SK-N-SH (cell line): ENCODE data around the gene TMEM123. TPM values are rescaled to one million over a fixed set of nuclear protein-coding genes. Genes with fewer than 3 reads are reported as not detected.

ENCODE experiments used
- CTCF ChIA-PET: fragments of 300-600, 350-600 bp; formaldehyde crosslinking; extraction: SDS; loops from one replicate; lab custom pipeline; 2021; lab: Yijun Ruan, JAX
- POLR2A ChIA-PET: fragments of 350-600 bp; sonication (Branson Sonifier 250); formaldehyde crosslinking; extraction: SDS; loops from one replicate; lab custom pipeline; 2020; ENCODE audit warnings: antibody characterized with exemption, inconsistent platforms; lab: Yijun Ruan, JAX
- DNase-seq: peaks from one replicate; pipeline ENCODE4 v3.0.0; 2012
- H2AFZ ChIP-seq: fragments of 200-600 bp; sonication (generic); 2 replicates; pipeline ENCODE4 v1.8.1; 2016; ENCODE audit warnings: antibody characterized with exemption, mild to moderate bottlenecking, low read depth
- H3F3A ChIP-seq: fragments of 200-600 bp; sonication (generic); replicated peaks from 2 replicates; pipeline ENCODE3; 2016; ENCODE audit warnings: antibody characterized with exemption, mild to moderate bottlenecking; ENCODE audit not compliant: insufficient read depth
- H3K27ac ChIP-seq, 2 experiments: fragments of 200-500 bp in 1 of 2; fragments of 200-600 bp in 1 of 2; sonication (Bioruptor generic) in 1 of 2; sonication (generic), shearing (Covaris generic) in 1 of 2; 2 replicates each; pipeline versions ENCODE4 v1.5.1 to v1.6.1; 2014 to 2016; ENCODE audit warnings: low read depth in 2 of 2, inconsistent platforms in 1 of 2, low read length in 1 of 2, mild to moderate bottlenecking in 1 of 2, mixed read lengths in 1 of 2
- H3K27me3 ChIP-seq: fragments of 200-600 bp; sonication (generic), shearing (Covaris generic); 2 replicates; pipeline ENCODE4 v1.6.1; 2016; ENCODE audit warnings: mixed run types; ENCODE audit not compliant: insufficient read depth
- H3K36me3 ChIP-seq, 2 experiments: fragments of 200-500 bp in 1 of 2; fragments of 200-600 bp in 1 of 2; sonication (Bioruptor generic) in 1 of 2; sonication (generic) in 1 of 2; replicated peaks in 1 of 2; 2 replicates each; pipeline versions ENCODE3 to v1.5.1; 2014 to 2016; ENCODE audit warnings: low read length in 1 of 2, mild to moderate bottlenecking in 1 of 2; ENCODE audit not compliant: insufficient read depth in 2 of 2, control insufficient read depth in 1 of 2
- H3K4me1 ChIP-seq, 2 experiments: fragments of 200-500 bp in 1 of 2; fragments of 200-600 bp in 1 of 2; sonication (Bioruptor generic) in 1 of 2; sonication (generic), shearing (Covaris generic) in 1 of 2; 2 replicates each; pipeline versions ENCODE4 v1.5.1 to v1.6.1; 2014 to 2016; ENCODE audit warnings: low read depth in 1 of 2, low read length in 1 of 2, mixed run types in 1 of 2; ENCODE audit not compliant: insufficient read depth in 2 of 2, control insufficient read depth in 1 of 2
- H3K4me2 ChIP-seq: fragments of 200-600 bp; sonication (generic), shearing (Covaris generic); 2 replicates; pipeline ENCODE4 v1.6.1; 2017; ENCODE audit warnings: mixed run types
- H3K4me3 ChIP-seq, 2 experiments: fragments of 200-500 bp in 1 of 2; fragments of 200-600 bp in 1 of 2; sonication (Bioruptor generic) in 1 of 2; sonication (generic), shearing (Covaris generic) in 1 of 2; 2 replicates each; pipeline versions ENCODE4 v1.5.1 to v1.8.1; 2014 to 2016; ENCODE audit warnings: low read depth in 2 of 2, inconsistent platforms in 1 of 2, low read length in 1 of 2, mild to moderate bottlenecking in 1 of 2, mixed read lengths in 1 of 2, moderate library complexity in 1 of 2
- H3K79me2 ChIP-seq: fragments of 200-600 bp; sonication (generic); 2 replicates; pipeline ENCODE4 v1.8.1; 2017; ENCODE audit warnings: mild to moderate bottlenecking; ENCODE audit not compliant: insufficient read depth
- H3K9ac ChIP-seq: fragments of 200-600 bp; sonication (generic); 2 replicates; pipeline ENCODE4 v1.6.1; 2017; ENCODE audit warnings: mixed run types
- H3K9me2 ChIP-seq: fragments of 200-600 bp; sonication (generic); 2 replicates; pipeline ENCODE4 v1.6.1; 2017; ENCODE audit warnings: mixed run types
- H3K9me3 ChIP-seq: fragments of 200-600 bp; sonication (generic); 2 replicates; pipeline ENCODE4 v1.6.1; 2017; ENCODE audit warnings: mixed run types, mild to moderate bottlenecking, moderate library complexity
- H4K20me1 ChIP-seq: fragments of 200-600 bp; sonication (generic); 2 replicates; pipeline ENCODE4 v1.6.1; 2017; ENCODE audit warnings: mild to moderate bottlenecking, mixed run types; ENCODE audit not compliant: insufficient read depth
- CHD2 ChIP-seq: fragments of 150-350 bp; IDR thresholded peaks from 2 replicates; pipeline ENCODE4 v1.6.1; 2018; ENCODE audit warnings: low read length; ENCODE audit not compliant: partially characterized antibody
- ELF1 ChIP-seq: IDR thresholded peaks from 2 replicates; pipeline ENCODE4 v1.4.0; 2012
- EP300 ChIP-seq, 2 experiments: IDR thresholded peaks; 2 replicates each; pipeline versions ENCODE4 v1.4.0 to v1.6.1; 2012; ENCODE audit warnings: borderline replicate concordance in 1 of 2, low read depth in 1 of 2, low read length in 1 of 2
- FOXM1 ChIP-seq: IDR thresholded peaks from 2 replicates; pipeline ENCODE4 v1.4.0; 2012; ENCODE audit warnings: low read depth, mild to moderate bottlenecking
- GABPA ChIP-seq: IDR thresholded peaks from 2 replicates; pipeline ENCODE4 v1.4.0; 2012; ENCODE audit warnings: low read depth, mild to moderate bottlenecking
- GATA2 ChIP-seq: sonication (generic); formaldehyde crosslinking; IDR thresholded peaks from 2 replicates; pipeline ENCODE4 v1.5.0; 2020; ENCODE audit warnings: mild to moderate bottlenecking, missing genetic modification reagents
- IRF3 ChIP-seq: fragments of 150-350 bp; IDR thresholded peaks from 2 replicates; pipeline ENCODE4 v1.6.1; 2016; ENCODE audit warnings: mild to moderate bottlenecking, low read depth, low read length
- JUND ChIP-seq: IDR thresholded peaks from 2 replicates; pipeline ENCODE4 v1.4.0; 2012
- NFIC ChIP-seq: IDR thresholded peaks from 2 replicates; pipeline ENCODE4 v1.4.0; 2012; ENCODE audit warnings: borderline replicate concordance
- NRF1 ChIP-seq: IDR thresholded peaks from 2 replicates; pipeline ENCODE4 v1.6.1; 2012; ENCODE audit warnings: low read depth, mild to moderate bottlenecking, low read length
- POLR2AphosphoS5 ChIP-seq: IDR thresholded peaks from 2 replicates; pipeline ENCODE4 v1.6.1; 2012; ENCODE audit warnings: low read depth, low read length
- RCOR1 ChIP-seq: fragments of 150-350 bp; IDR thresholded peaks from 2 replicates; pipeline ENCODE4 v1.6.1; 2017; ENCODE audit warnings: antibody characterized with exemption, low read length
- RFX5 ChIP-seq: IDR thresholded peaks from 2 replicates; pipeline ENCODE4 v1.6.1; 2012; ENCODE audit warnings: mild to moderate bottlenecking, improper control_type of control experiment, low read length
- RXRA ChIP-seq: IDR thresholded peaks from 2 replicates; pipeline ENCODE4 v1.4.0; 2012; ENCODE audit warnings: low read depth, mild to moderate bottlenecking, borderline replicate concordance
- SIN3A ChIP-seq: IDR thresholded peaks from 2 replicates; pipeline ENCODE4 v1.6.1; 2012; ENCODE audit warnings: low read depth, mild to moderate bottlenecking, low read length, moderate library complexity, borderline replicate concordance
- SMC3 ChIP-seq: IDR thresholded peaks from 2 replicates; pipeline ENCODE4 v1.6.1; 2012; ENCODE audit warnings: low read depth, low read length, improper control_type of control experiment
- TAF1 ChIP-seq: IDR thresholded peaks from 2 replicates; pipeline ENCODE4 v1.6.1; 2012; ENCODE audit warnings: low read depth, mild to moderate bottlenecking, low read length, moderate library complexity, borderline replicate concordance
- TCF12 ChIP-seq: IDR thresholded peaks from 2 replicates; pipeline ENCODE4 v1.4.0; 2012
- TEAD4 ChIP-seq: IDR thresholded peaks from 2 replicates; pipeline ENCODE4 v1.4.0; 2012; ENCODE audit warnings: mild to moderate bottlenecking, borderline replicate concordance; ENCODE audit not compliant: insufficient read depth
- YY1 ChIP-seq: IDR thresholded peaks from 2 replicates; pipeline ENCODE4 v1.4.0; 2012; ENCODE audit warnings: low read depth, mild to moderate bottlenecking
- WGBS: methylation state at CpG from one replicate; pipeline ENCODE4 v1.1.6; 2017; ENCODE audit warnings: low lambda C conversion rate; 5-methylcytosine and 5-hydroxymethylcytosine counted together
- polyA plus RNA-seq, 3 experiments: library from polyadenylated mRNA; depleted of rRNA; stranded (reverse); fragments of >200 nt; gene quantifications; 2 replicates each; pipeline ENCODE4 v1.2.3, GENCODE V29; 2012
- TF ChIP-seq, protein P1 (sequence below): fragments of 150-350 bp; IDR thresholded peaks from 2 replicates; pipeline ENCODE4 v1.6.1; 2017; ENCODE audit warnings: antibody characterized with exemption, low read length, low read depth, borderline replicate concordance
- TF ChIP-seq, protein P2 (sequence below): IDR thresholded peaks from 2 replicates; pipeline ENCODE4 v1.4.0; 2012; ENCODE audit warnings: low read depth
- TF ChIP-seq, protein P3 (sequence below): IDR thresholded peaks from 2 replicates; pipeline ENCODE4 v1.4.0; 2012; ENCODE audit warnings: low read depth, borderline replicate concordance
- TF ChIP-seq, protein P4 (sequence below): IDR thresholded peaks from 2 replicates; pipeline ENCODE4 v1.4.0; 2012; ENCODE audit warnings: low read depth, borderline replicate concordance
- TF ChIP-seq, protein P5 (sequence below): IDR thresholded peaks from 2 replicates; pipeline ENCODE4 v1.6.1; 2012; ENCODE audit warnings: mild to moderate bottlenecking, low read depth, low read length, moderate library complexity

TMEM123 gene
- polyA plus RNA-seq, 1 of the 3 experiments (the other 2 are of a cell fraction) = 86.1 TPM

- WGBS = 28% methylated on average over 9 of the region's 12 CpGs
- no peaks in the 10 kb centered on the region for H3K36me3 ChIP-seq
- no peaks in the 10 kb centered on the region for H4K20me1 ChIP-seq
- H3K4me1 ChIP-seq = peaks cover 0 to 2% of the 10 kb centered on the region in 2 experiments; a peak in 1 of 4 replicates
- CTCF ChIA-PET = interaction anchor here (0.7 to 1.8 kb wide), 33 partner anchors 9 to 421 kb away, joined by 3 to 29 read pairs (median 4); no protein-coding TSS in a partner anchor
- no peaks in the 10 kb centered on the region for H3K9me3 ChIP-seq
- H3K27me3 ChIP-seq = no peaks in the 10 kb centered on the region
- H3K27ac ChIP-seq = no peak overlapping the region
- no peak overlapping the region for H3K9ac ChIP-seq
- H3K4me3 ChIP-seq = no peak overlapping the region
- peak overlapping the region; percentile 48 for H2AFZ ChIP-seq
- peak; percentile 54 for DNase-seq
- no peaks in the 10 kb centered on the region for H3K79me2 ChIP-seq
- no peaks in the 10 kb centered on the region for H3K9me2 ChIP-seq
- POLR2A ChIA-PET = no interaction called here
- H3K4me2 ChIP-seq = no peak overlapping the region
- H3F3A ChIP-seq = peaks cover 4% of the 10 kb centered on the region
- TF ChIP-seq YY1 = no peak
- 0 out of 2 replicates have a peak, but pooled peaks have one; percentile 12 for TF ChIP-seq NRF1
- no peak for TF ChIP-seq CHD2
- TF ChIP-seq IRF3 = no peak
- no peak for TF ChIP-seq ELF1
- TF ChIP-seq, protein P1, sequence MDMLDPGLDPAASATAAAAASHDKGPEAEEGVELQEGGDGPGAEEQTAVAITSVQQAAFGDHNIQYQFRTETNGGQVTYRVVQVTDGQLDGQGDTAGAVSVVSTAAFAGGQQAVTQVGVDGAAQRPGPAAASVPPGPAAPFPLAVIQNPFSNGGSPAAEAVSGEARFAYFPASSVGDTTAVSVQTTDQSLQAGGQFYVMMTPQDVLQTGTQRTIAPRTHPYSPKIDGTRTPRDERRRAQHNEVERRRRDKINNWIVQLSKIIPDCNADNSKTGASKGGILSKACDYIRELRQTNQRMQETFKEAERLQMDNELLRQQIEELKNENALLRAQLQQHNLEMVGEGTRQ = no peak
- TF ChIP-seq RXRA = no peak
- TF ChIP-seq, protein P2, sequence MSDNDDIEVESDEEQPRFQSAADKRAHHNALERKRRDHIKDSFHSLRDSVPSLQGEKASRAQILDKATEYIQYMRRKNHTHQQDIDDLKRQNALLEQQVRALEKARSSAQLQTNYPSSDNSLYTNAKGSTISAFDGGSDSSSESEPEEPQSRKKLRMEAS = no peak
- TF ChIP-seq, protein P3, sequence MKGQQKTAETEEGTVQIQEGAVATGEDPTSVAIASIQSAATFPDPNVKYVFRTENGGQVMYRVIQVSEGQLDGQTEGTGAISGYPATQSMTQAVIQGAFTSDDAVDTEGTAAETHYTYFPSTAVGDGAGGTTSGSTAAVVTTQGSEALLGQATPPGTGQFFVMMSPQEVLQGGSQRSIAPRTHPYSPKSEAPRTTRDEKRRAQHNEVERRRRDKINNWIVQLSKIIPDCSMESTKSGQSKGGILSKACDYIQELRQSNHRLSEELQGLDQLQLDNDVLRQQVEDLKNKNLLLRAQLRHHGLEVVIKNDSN = no peak
- no peak for TF ChIP-seq SIN3A
- no peak for TF ChIP-seq POLR2AphosphoS5
- TF ChIP-seq GATA2 (CRISPR knock-in tag) = no peak
- no peak for TF ChIP-seq EP300 (IDR thresholded peaks at IDR 0.05; ENCODE audit: borderline replicate concordance in 1 of 2, low read depth in 1 of 2, low read length in 1 of 2)
- TF ChIP-seq RFX5 = no peak
- no peak for TF ChIP-seq TAF1
- no peak for TF ChIP-seq RCOR1
- no peak for TF ChIP-seq NFIC
- no peak for TF ChIP-seq GABPA
- no peak for TF ChIP-seq FOXM1
- TF ChIP-seq, protein P4, sequence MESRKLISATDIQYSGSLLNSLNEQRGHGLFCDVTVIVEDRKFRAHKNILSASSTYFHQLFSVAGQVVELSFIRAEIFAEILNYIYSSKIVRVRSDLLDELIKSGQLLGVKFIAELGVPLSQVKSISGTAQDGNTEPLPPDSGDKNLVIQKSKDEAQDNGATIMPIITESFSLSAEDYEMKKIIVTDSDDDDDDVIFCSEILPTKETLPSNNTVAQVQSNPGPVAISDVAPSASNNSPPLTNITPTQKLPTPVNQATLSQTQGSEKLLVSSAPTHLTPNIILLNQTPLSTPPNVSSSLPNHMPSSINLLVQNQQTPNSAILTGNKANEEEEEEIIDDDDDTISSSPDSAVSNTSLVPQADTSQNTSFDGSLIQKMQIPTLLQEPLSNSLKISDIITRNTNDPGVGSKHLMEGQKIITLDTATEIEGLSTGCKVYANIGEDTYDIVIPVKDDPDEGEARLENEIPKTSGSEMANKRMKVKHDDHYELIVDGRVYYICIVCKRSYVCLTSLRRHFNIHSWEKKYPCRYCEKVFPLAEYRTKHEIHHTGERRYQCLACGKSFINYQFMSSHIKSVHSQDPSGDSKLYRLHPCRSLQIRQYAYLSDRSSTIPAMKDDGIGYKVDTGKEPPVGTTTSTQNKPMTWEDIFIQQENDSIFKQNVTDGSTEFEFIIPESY = no peak
- peak; percentile 82 for TF ChIP-seq SMC3
- TF ChIP-seq TCF12 = no peak
- TF ChIP-seq TEAD4 = no peak
- TF ChIP-seq JUND = no peak
- TF ChIP-seq, protein P5, sequence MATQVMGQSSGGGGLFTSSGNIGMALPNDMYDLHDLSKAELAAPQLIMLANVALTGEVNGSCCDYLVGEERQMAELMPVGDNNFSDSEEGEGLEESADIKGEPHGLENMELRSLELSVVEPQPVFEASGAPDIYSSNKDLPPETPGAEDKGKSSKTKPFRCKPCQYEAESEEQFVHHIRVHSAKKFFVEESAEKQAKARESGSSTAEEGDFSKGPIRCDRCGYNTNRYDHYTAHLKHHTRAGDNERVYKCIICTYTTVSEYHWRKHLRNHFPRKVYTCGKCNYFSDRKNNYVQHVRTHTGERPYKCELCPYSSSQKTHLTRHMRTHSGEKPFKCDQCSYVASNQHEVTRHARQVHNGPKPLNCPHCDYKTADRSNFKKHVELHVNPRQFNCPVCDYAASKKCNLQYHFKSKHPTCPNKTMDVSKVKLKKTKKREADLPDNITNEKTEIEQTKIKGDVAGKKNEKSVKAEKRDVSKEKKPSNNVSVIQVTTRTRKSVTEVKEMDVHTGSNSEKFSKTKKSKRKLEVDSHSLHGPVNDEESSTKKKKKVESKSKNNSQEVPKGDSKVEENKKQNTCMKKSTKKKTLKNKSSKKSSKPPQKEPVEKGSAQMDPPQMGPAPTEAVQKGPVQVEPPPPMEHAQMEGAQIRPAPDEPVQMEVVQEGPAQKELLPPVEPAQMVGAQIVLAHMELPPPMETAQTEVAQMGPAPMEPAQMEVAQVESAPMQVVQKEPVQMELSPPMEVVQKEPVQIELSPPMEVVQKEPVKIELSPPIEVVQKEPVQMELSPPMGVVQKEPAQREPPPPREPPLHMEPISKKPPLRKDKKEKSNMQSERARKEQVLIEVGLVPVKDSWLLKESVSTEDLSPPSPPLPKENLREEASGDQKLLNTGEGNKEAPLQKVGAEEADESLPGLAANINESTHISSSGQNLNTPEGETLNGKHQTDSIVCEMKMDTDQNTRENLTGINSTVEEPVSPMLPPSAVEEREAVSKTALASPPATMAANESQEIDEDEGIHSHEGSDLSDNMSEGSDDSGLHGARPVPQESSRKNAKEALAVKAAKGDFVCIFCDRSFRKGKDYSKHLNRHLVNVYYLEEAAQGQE = no peak
Observed at GRCh38 chr11:102495161-102496042, 42.8 kb upstream of the TMEM123 start.
